GM18951 (cell line): ENCODE measurements around the gene HSPA6.
"Not testable (repeated sequence)": the region's sequence is repeated elsewhere in the genome, so short reads cannot be mapped to it uniquely, and the experiment has no call there.

Experiments
- POLR2A ChIP-seq: IDR thresholded peaks from 4 replicates; pipeline ENCODE4 v1.6.1; 2011; ENCODE audit warnings: mild to moderate bottlenecking; ENCODE audit not compliant: insufficient read length, insufficient read depth; ENCODE audit errors: extremely low read depth
- in situ Hi-C: fragments of 300-500 bp; cut with MboI; formaldehyde crosslinking; loops from one replicate; pipeline ENCODE4 v1.12.0; 2022; ENCODE audit warnings: low sequenced_read_pairs, mixed read lengths, inconsistent platforms; ENCODE audit not compliant: unreplicated experiment

Gene HSPA6

DNA sequence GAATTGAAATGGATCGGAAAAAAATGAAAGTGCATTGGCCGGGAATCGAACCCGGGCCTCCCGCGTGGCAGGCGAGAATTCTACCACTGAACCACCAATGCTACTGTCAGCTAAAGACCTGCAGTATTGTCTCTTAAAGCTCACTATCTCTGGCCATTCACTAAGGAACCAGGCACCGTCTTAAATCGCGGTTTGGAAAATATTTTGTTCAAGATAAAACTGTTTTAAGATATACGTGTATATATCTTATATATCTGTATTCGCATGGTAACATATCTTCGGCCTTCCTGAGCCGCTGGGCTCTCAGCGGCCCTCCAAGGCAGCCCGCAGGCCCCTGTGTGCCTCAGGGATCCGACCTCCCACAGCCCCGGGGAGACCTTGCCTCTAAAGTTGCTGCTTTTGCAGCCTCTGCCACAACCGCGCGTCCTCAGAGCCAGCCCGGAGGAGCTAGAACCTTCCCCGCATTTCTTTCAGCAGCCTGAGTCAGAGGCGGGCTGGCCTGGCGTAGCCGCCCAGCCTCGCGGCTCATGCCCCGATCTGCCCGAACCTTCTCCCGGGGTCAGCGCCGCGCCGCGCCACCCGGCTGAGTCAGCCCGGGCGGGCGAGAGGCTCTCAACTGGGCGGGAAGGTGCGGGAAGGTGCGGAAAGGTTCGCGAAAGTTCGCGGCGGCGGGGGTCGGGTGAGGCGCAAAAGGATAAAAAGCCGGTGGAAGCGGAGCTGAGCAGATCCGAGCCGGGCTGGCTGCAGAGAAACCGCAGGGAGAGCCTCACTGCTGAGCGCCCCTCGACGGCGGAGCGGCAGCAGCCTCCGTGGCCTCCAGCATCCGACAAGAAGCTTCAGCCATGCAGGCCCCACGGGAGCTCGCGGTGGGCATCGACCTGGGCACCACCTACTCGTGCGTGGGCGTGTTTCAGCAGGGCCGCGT lies at the start of gene HSPA6:
TSS of gene HSPA6 (plus strand) at position 724 of the 925 bp plus-strand sequence. CDS start at position 843, 119 bp downstream.
- in situ Hi-C loops: loop anchor here (10.0 kb wide), 1 partner anchor 81 kb away; no protein-coding TSS in a partner anchor

DNA sequence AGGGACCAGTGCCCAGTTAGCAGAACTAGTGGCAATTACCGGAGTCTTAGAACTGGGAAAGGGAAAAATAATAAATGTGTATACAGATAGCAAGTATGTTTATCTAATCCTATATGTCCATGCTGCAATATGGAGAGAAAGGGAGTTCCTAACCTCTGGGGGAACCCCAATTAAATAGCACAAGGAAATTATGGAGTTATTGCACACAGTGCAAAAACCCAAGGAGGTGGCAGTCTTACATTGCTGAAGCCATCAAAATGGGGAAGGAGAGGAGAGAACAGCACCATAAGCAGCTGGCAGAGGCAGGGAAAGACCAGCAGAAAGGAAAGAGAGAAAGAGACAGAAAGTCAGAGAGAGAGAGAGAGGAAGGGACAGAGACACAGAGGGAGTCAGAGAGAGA lies 46.6 kb upstream of the HSPA6 start:
- in situ Hi-C loops: not testable (repeated sequence)

DNA sequence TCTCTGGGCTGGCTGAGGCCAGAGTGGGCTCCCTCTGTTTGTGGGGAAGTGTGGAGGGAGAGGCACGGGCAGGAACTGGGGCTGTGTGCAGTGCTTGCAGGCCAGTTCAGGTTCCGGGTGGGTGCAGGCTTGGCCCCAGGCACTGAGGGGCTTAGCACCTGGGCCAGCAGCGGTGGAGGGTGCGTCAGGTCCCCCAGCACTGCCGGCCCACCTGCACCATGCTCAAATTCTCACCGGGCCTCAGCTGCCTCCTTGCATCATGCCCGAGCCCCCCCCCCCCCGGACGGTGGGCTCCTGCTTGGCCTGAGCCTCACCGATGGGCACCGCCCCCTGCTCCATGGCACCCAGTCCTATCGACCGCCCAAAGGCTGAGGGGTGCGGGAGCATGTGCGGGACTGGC lies 45.4 kb upstream of the HSPA6 start:
- TF ChIP-seq POLR2A: no peak
- in situ Hi-C loops: no loop called here

DNA sequence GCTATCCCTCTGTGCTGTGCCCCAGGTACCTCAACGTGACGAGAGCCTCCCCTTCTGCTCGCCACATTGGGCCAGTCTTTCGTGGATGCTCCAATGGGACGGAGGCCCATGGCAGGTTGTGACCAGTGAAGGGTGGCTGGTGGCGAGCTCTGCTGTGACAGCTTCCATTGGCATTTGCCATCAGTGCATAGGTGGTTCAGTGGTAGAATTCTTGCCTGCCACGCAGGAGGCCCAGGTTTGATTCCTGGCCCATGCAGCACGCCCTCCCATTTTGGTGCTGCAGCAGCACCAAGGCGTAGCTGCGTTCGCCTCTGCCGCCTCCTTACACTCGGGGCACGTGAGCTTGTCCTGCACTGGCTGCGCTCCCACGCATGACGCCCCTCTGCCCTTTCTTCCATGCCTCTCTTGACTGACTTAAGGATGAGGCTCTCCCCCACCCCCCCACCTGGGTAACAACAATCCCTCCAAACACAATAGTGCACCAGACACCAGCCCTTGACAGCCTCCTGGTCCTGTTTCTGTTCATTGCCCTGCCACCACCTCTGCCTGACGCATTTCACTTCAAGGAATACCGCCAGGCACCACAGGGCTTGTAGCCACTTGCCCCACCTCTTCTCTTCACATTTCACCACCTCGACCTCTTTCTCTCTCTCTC lies 43.8 kb upstream of the HSPA6 start:
- TF ChIP-seq POLR2A: no peak
- in situ Hi-C loops: loop anchor here (10.0 kb wide), 1 partner anchor 264 kb away; the partner anchor contains the start of gene DUSP12

DNA sequence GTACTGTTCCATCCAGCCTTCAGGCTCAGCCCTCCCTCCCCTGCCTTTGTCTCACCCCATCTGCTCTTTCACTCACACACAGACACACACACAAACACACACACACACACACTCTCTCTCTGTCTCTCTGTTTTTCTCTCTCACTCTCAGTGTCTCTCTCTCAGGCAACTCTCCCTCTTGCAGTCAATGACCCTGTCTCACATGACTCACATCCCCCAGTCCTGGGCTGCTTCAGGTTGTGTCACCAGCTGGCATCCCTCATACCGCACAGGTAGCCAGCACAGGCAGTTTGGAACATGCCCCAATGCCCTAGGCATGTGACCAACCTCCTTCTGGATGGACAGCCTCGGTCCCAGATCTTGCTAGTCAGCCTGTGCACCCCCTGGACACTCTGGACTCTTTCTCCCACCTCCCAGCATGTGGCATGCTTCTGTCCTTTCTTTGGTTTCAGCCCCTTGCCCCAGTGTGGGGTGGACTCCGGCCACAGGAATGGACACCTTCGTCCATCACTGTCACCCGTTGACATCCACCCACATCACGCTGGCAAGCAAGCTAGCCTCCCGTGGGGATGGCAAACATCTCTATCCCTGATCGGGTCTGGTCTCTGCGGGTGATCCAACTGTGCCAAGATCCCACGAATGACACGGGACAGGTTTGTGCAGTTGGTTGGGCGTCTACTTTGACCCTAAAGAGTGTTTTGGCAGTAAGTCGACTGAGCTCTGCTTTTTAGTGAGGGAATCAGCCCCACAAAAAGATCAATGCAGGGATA lies 42.5 kb upstream of the HSPA6 start:
- in situ Hi-C loops: loop anchor here (10.0 kb wide), 1 partner anchor 263 kb away; the partner anchor contains the start of gene DUSP12
- TF ChIP-seq POLR2A: no peak

DNA sequence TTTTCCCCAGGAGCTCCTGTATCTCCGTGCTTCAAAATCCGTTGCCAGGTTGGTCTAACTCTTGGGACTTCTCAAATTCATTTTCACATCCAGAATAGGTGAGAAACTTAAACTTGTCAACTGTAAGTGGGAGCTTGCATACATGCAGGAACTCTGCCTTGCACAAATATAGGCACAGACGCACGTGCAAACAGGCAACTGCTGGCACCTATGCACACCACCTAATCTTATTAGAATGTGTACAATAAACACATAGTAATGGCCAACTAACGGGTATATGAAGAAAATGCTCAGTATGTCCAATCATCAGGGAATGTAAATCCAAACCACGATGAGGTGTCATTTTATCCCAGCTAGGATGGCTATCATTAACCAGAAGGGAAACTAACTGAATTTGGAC lies 41.7 kb upstream of the HSPA6 start:
- in situ Hi-C loops: loop anchor here (10.0 kb wide), 1 partner anchor 262 kb away; the partner anchor contains the start of gene DUSP12
- no peak for TF ChIP-seq POLR2A

DNA sequence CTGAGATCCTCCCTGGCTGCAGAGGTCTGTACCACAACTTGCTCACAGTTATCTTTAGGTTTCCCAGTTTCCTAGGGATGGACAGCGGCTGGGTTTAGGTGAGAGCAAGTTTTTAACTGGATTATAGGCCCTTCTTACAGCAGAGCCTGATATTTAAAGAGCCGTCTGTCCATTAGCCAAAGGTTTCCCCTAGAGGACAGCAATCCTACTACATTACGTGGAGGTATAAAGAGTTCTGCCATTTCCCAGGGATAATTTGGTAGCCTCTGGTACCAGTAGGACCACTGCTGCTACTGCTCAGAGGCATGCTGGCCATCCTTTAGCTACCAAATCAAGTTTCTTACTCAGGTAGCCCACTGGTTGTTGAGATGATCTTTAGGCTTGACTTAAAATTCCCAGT lies 41.0 kb upstream of the HSPA6 start:
- TF ChIP-seq POLR2A: no peak
- in situ Hi-C loops: loop anchor here (10.0 kb wide), 1 partner anchor 261 kb away; the partner anchor contains the start of gene DUSP12

DNA sequence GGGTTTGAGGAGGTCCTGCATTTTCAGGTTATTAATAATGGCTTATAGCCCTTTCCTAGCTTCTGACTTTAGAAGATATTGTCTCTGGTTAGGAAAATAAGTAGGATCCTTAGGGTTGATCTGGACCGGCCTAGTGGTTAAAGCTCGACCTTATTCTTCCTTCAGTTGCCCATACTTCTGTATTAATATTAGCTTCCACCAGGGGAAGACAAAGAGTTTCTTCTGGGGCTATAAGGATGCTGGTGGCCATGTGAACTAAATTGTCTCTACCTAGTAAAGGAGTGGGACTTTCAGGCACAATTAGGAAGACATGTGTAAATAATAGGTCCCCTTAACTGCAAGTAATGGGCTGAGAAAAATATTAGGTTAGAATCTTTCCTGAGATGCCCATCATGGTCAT lies 39.7 kb upstream of the HSPA6 start:
- in situ Hi-C loops: loop anchor here (10.0 kb wide), 1 partner anchor 260 kb away; the partner anchor contains the start of gene DUSP12
- TF ChIP-seq POLR2A: no peak

DNA sequence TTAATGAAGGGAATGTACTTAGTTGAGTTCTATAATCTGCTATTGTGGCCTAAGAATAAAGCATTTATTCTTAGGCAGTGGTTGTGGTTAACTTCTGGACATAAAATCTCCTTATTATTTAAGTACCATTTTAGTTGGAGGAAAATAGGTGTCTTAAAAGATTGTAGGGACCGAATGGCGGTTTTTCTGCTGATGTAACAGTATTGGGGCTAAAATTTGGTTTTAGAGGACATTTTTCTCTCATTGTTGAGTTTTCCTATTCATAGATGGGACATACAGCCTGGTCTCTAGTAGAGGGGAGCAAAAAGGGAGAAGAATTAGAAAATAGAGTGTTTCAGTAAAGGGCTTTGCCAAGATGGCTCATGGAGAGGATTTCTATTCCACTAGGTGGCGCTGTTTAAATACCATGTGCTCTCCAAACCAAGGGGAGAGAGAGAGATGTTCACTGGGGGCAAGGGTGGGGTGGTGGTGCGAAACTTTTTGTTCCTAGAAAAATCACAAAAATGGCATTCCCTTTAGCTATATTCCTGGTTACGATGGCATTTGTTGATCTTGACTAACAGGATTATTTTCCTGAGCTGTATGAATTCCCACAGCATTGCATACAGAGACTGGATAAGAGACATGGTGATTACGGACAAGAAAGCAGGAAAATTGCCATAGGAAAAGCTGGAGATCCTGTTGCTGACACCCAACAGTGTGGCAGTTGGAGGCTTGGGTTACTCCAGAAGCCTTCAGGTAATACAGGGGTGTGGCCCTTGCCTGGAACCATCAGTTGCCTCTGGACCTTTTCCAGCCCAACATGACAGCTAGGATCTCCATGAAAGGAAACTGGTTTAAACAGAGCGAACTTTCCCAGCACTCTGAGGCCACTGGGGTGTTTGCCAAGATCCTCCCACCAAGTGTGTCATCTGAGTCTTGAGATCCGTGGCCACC lies 37.3 kb upstream of the HSPA6 start:
- no peak for TF ChIP-seq POLR2A
- in situ Hi-C loops: loop anchor here (10.0 kb wide), 1 partner anchor 258 kb away; the partner anchor contains the start of gene DUSP12

DNA sequence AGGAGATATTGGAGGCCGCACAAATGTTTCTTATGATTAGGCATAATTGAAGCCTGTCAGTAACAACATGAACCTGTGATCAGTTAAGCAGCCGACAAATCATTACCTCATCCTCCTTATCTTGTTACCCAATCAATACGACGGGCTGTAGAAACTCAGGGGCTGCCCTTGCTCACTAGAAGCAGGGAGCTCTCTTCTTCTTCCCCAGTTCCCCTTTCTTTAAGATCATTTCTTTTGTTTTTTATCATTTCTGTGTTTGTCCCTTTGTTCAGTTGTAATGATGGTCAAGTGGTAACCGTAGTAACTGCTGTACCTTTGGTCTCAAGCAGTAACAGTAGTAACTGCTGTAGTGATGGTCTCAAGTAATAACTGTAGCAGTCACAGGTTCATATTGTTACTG lies 32.9 kb upstream of the HSPA6 start:
- in situ Hi-C loops: no loop called here
- TF ChIP-seq POLR2A: no peak

DNA sequence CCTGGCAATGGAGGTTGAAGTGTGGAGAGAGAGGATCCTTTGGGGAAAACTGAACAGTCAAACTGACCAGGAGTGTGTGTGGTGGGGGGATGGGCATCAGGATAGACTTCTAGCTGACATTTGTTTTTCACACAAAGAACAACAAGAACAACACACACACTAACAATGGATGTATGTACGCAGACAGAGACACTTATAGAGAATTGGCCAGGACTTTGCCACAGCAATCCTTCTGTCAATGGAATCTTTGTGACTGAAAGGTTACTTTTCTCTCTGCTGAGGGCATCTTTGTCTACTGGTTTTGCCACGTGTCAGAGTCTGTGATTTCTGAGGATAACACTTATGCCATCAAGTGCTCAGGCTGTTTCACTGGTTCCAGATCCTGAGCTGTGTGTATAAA lies 31.5 kb upstream of the HSPA6 start:
- in situ Hi-C loops: no loop called here
- TF ChIP-seq POLR2A: no peak

DNA sequence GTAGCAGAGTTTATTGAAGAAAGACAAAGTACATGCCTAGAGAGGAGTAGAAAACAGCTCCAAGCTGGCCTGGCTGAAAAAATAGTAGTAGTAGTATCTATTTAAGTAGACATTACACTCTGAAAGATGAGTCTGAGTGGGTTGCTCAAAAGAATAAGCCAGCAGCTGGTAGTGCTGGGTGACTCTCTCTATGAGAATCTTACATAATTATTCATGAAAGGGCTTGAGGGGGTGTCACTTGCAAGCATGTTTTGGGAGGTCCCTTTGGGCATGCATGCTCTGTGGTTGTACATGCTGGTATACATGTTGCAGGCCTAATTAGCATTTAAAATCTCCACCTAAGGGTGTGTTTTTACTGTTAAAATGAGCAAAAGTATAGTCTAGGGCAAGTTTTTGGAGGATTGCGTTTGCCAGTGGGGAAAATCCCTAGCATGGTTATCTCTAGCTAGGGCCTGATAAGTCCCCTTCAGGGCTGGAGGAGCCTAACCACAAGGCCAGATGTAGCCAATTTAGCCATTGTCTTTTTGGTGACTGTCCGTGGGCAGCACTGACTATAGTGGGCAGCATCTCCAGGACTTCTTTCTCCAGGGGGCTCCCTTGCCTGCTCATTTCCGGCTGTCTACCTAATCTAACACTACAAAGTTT lies 30.1 kb upstream of the HSPA6 start:
- in situ Hi-C loops: no loop called here

More for the DNA sequence above, 30.1 kb upstream of the HSPA6 start:
- no peak for TF ChIP-seq POLR2A
